HCT116 (cell line): ENCODE measurements around the gene ST3GAL3. TPM values are rescaled to one million over a fixed set of nuclear protein-coding genes. Genes with fewer than 3 reads are reported as not detected.
A peak's percentile ranks its signal among the peaks of the same experiment; 100 is the strongest.

Experiments
- ATAC-seq: fragments of 200-7000 bp; cut with Tn5 transposase; 2 replicates; pipeline ENCODE4 v1.9.1; 2020; ENCODE audit warnings: mild to moderate bottlenecking, moderate library complexity
- BruUV-seq: library from RNA; stranded (reverse); fragments of 400-500 nt; replicated peaks from 2 replicates; lab custom pipeline; 2021; lab: Mats Ljungman, UMichigan
- CTCF ChIA-PET: fragments of 300-600 bp; sonication (Branson Sonifier 250); formaldehyde crosslinking; loops from one replicate; lab custom pipeline; 2021; ENCODE audit warnings: antibody characterized with exemption; lab: Charles Lee
- POLR2A ChIA-PET: fragments of 300-600, 350-600 bp; sonication (Branson Sonifier 250); formaldehyde crosslinking; loops from one replicate; lab custom pipeline; 2021; ENCODE audit warnings: antibody characterized with exemption; lab: Charles Lee
- RAD21 ChIA-PET, 2 experiments: fragments of 300-600 bp; sonication (Branson Sonifier 250); formaldehyde crosslinking; loops; one replicate each; lab custom pipeline; 2023; ENCODE audit warnings: low total read pairs in 2 of 2; ENCODE audit not compliant: uncharacterized antibody in 2 of 2, unreplicated experiment in 2 of 2, low non-redundant PET in 1 of 2; lab: Charles Lee
- DNase-seq: peaks from one replicate; pipeline ENCODE4 v3.0.0-alpha.2; 2010; ENCODE audit warnings: low read depth, low spot score
- H2AFZ ChIP-seq: fragments of 200-600 bp; shearing (Covaris generic), sonication (generic); 2 replicates; pipeline ENCODE4 v1.6.1; 2017; ENCODE audit warnings: low read depth, mixed run types, mixed read lengths, antibody characterized with exemption, low read length; ENCODE audit not compliant: poor library complexity, severe bottlenecking
- H3K27ac ChIP-seq: 2 replicates; pipeline ENCODE4 v1.5.1; 2012; ENCODE audit warnings: low read depth, low read length
- H3K27me3 ChIP-seq: fragments of 200-600 bp; sonication (generic); 2 replicates; pipeline ENCODE4 v1.6.1; 2016; ENCODE audit warnings: mixed run types, low read length, mixed read lengths; ENCODE audit not compliant: insufficient read depth
- H3K36me3 ChIP-seq, 2 experiments: fragments of 200-500 bp in 1 of 2; fragments of 200-600 bp in 1 of 2; sonication (Bioruptor generic) in 1 of 2; sonication (generic) in 1 of 2; 2 replicates each; pipeline versions ENCODE4 v1.5.1 to v1.6.1; 2014 to 2016; ENCODE audit warnings: low read length in 2 of 2, inconsistent platforms in 1 of 2, mixed read lengths in 1 of 2, mixed run types in 1 of 2; ENCODE audit not compliant: insufficient read depth in 2 of 2, control insufficient read depth in 1 of 2
- H3K4me1 ChIP-seq, 2 experiments: fragments of 200-600 bp in 1 of 2; sonication (generic) in 1 of 2; 2 replicates each; pipeline versions ENCODE4 v1.5.1 to v1.6.1; 2012 to 2017; ENCODE audit warnings: low read length in 2 of 2, inconsistent platforms in 1 of 2, mild to moderate bottlenecking in 1 of 2, mixed read lengths in 1 of 2, mixed run types in 1 of 2, moderate library complexity in 1 of 2; ENCODE audit not compliant: insufficient read depth in 2 of 2, control insufficient read depth in 1 of 2
- H3K4me2 ChIP-seq: fragments of 200-600 bp; sonication (generic); 2 replicates; pipeline ENCODE4 v1.6.1; 2017; ENCODE audit warnings: mixed run types, low read length, mixed read lengths
- H3K4me3 ChIP-seq, 2 experiments: fragments of 200-600 bp in 1 of 2; sonication (generic) in 1 of 2; replicated peaks in 1 of 2; 2 replicates each; pipeline ENCODE4 v1.5.1; 2011 to 2016; ENCODE audit warnings: low read length in 2 of 2, control low read depth in 1 of 2, low read depth in 1 of 2, mild to moderate bottlenecking in 1 of 2, mixed read lengths in 1 of 2, mixed run types in 1 of 2
- H3K79me2 ChIP-seq: fragments of 200-600 bp; sonication (generic); 2 replicates; pipeline ENCODE4 v1.6.1; 2017; ENCODE audit warnings: mild to moderate bottlenecking, mixed run types, low read length, moderate library complexity, mixed read lengths; ENCODE audit not compliant: insufficient read depth
- H3K9ac ChIP-seq: fragments of 200-600 bp; sonication (generic); 2 replicates; pipeline ENCODE4 v1.6.1; 2016; ENCODE audit warnings: low read length, mixed read lengths
- H3K9me2 ChIP-seq: fragments of 200-600 bp; sonication (generic), shearing (Covaris generic); 2 replicates; pipeline ENCODE4 v1.6.1; 2017; ENCODE audit warnings: mixed run types, mild to moderate bottlenecking, moderate library complexity; ENCODE audit not compliant: insufficient read depth
- H3K9me3 ChIP-seq, 2 experiments: fragments of 200-500 bp in 1 of 2; fragments of 200-600 bp in 1 of 2; sonication (Bioruptor generic) in 1 of 2; sonication (generic) in 1 of 2; 2 replicates each; pipeline ENCODE4 v1.6.1; 2014 to 2017; ENCODE audit warnings: low read length in 2 of 2, mixed read lengths in 2 of 2, inconsistent platforms in 1 of 2, low read depth in 1 of 2, mild to moderate bottlenecking in 1 of 2, mixed run types in 1 of 2, moderate library complexity in 1 of 2; ENCODE audit not compliant: control insufficient read depth in 1 of 2, insufficient read depth in 1 of 2
- H4K20me1 ChIP-seq: fragments of 200-600 bp; sonication (generic), shearing (Covaris generic); 2 replicates; pipeline ENCODE4 v1.6.1; 2017; ENCODE audit warnings: mixed run types, mild to moderate bottlenecking, moderate library complexity; ENCODE audit not compliant: insufficient read depth
- EZH2 ChIP-seq: fragments of 200-600 bp; sonication (generic); IDR thresholded peaks from 2 replicates; pipeline ENCODE4 v1.6.1; 2017; ENCODE audit warnings: antibody characterized with exemption, mixed run types
- SP1 ChIP-seq: IDR thresholded peaks from 2 replicates; pipeline ENCODE4 v1.6.1; 2012; ENCODE audit warnings: low read depth
- SRF ChIP-seq: IDR thresholded peaks from 2 replicates; pipeline ENCODE4 v1.6.1; 2012; ENCODE audit warnings: low read depth
- TCF7L2 ChIP-seq: IDR thresholded peaks from 2 replicates; pipeline ENCODE4 v1.7.0; 2011; ENCODE audit warnings: borderline replicate concordance, inconsistent platforms; ENCODE audit not compliant: insufficient read depth, insufficient read length; ENCODE audit errors: extremely low read depth
- intact Hi-C: fragments of 100-400 bp; cut with micrococcal nuclease; formaldehyde crosslinking; loops from 2 replicates; pipeline ENCODE4 v1.10.0; 2022
- total RNA-seq: library from RNA; stranded (reverse); gene quantifications from one replicate; pipeline ENCODE4 v1.2.1, GENCODE V29; 2021; ENCODE audit not compliant: unreplicated experiment
- TF ChIP-seq, protein P1 (sequence below), 3 experiments: fragments of 200-600 bp in 1 of 3; sonication (generic) in 1 of 3; IDR thresholded peaks in 2 of 3; conservative IDR thresholded peaks in 1 of 3; 2 replicates each; pipeline ENCODE4 v1.5.1; 2012 to 2017; ENCODE audit warnings: low read depth in 2 of 3, low read length in 2 of 3, antibody characterized with exemption in 1 of 3, borderline replicate concordance in 1 of 3, control low read depth in 1 of 3, mild to moderate bottlenecking in 1 of 3, mixed read lengths in 1 of 3, mixed run types in 1 of 3, moderate library complexity in 1 of 3; ENCODE audit not compliant: insufficient read depth in 1 of 3

The ST3GAL3 gene
- total RNA-seq, 1 experiment from 2014 or later = 7.2 TPM

DNA sequence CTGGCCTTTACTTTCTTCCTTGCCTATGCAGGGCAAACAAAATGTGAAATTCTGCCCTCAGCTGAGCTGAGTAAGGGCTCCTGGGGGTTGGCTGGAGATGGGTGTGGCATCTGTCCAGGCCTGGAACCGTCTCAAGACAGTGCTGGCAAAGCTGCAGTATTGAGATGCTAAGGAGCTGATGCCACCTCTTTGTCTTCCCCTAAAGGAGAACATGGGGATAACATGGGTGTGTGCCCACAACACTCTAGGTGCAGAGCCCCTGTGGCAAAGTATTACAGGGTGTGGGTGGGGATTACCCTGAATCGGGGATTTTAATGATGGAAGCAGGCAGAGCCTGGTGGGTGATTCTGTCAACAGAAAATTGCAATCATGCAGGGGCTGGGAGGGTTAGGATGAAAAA is 2.5 kb upstream of the ST3GAL3 start:
- Histone ChIP-seq H3K79me2 (no peaks in the 10 kb centered on the region; the same call in 1 of the 2 replicates), H3K9me3 (no peaks in the 10 kb centered on the region), H3K36me3 (peaks cover 30 to 32% of the 10 kb centered on the region in 2 experiments)
- no peak for ATAC-seq
- TF ChIP-seq, protein P1, sequence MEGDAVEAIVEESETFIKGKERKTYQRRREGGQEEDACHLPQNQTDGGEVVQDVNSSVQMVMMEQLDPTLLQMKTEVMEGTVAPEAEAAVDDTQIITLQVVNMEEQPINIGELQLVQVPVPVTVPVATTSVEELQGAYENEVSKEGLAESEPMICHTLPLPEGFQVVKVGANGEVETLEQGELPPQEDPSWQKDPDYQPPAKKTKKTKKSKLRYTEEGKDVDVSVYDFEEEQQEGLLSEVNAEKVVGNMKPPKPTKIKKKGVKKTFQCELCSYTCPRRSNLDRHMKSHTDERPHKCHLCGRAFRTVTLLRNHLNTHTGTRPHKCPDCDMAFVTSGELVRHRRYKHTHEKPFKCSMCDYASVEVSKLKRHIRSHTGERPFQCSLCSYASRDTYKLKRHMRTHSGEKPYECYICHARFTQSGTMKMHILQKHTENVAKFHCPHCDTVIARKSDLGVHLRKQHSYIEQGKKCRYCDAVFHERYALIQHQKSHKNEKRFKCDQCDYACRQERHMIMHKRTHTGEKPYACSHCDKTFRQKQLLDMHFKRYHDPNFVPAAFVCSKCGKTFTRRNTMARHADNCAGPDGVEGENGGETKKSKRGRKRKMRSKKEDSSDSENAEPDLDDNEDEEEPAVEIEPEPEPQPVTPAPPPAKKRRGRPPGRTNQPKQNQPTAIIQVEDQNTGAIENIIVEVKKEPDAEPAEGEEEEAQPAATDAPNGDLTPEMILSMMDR (IDR thresholded peaks at IDR 0.05 in 2 of 3, conservative IDR thresholded peaks at IDR 0.05 in 1 of 3; ENCODE audit: borderline replicate concordance in 1 of 3, insufficient read depth in 1 of 3, low read depth in 2 of 3, low read length in 2 of 3) = peak in 2 of 3 experiments; percentile 25 to 47; a peak in 3 of 6 replicates
- no peak for TF ChIP-seq EZH2
- TF ChIP-seq SRF = no peak
- TF ChIP-seq, all 23 proteins: peak for 1
- POLR2A ChIA-PET = no interaction called here
- H3K27me3 ChIP-seq = no peaks in the 10 kb centered on the region
- no peak overlapping the region for H3K4me2 ChIP-seq
- intact Hi-C loops = no loop called here
- peaks cover 4 to 27% of the 10 kb centered on the region in 2 experiments; a peak in 3 of 4 replicates for H3K4me1 ChIP-seq
- H2AFZ ChIP-seq = no peak overlapping the region
- DNase-seq = no peak
- no TSS peak for BruUV-seq
- RAD21 ChIA-PET = no interaction called here
- no peak overlapping the region for H3K27ac ChIP-seq
- no peak overlapping the region for H3K9ac ChIP-seq
- H3K4me3 ChIP-seq = no peak overlapping the region
- no peaks in the 10 kb centered on the region for H3K9me2 ChIP-seq
- no peaks in the 10 kb centered on the region for H4K20me1 ChIP-seq
- CTCF ChIA-PET = interaction anchor here (1.2 to 1.9 kb wide), 2 partner anchors 58 to 230 kb away, joined by 4 to 7 read pairs; no protein-coding TSS in a partner anchor

DNA sequence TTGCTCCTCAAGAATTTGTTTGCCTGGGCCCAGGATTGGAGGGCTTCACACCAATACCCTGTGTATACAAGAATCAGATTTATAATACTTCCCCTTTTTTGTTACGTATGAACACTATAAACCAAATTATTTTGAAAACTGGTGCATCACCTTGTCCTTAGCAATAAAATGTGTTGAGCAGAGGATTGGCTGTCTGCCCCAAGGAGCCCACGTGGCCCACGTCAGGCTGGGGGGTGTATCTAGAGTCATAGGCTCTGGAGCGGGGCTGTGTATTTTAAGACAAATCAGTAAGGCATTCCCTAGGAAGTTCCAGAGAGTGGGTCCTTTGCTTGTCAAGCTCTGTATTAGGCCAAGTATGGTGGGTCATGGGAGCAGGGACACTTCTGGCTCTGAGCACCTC is 2.0 kb upstream of the ST3GAL3 start:
- ChIA-PET POLR2A (no interaction called here), RAD21 (no interaction called here)
- no peak overlapping the region for H2AFZ ChIP-seq
- H3K4me2 ChIP-seq = no peak overlapping the region
- intact Hi-C loops = no loop called here
- no peak for ATAC-seq
- H3K79me2 ChIP-seq = no peaks in the 10 kb centered on the region; the same call in 1 of the 2 replicates
- no peaks in the 10 kb centered on the region for H3K9me3 ChIP-seq
- H4K20me1 ChIP-seq = no peaks in the 10 kb centered on the region
- peaks cover 25 to 27% of the 10 kb centered on the region in 2 experiments for H3K36me3 ChIP-seq
- no TSS peak for BruUV-seq
- H3K9ac ChIP-seq = no peak overlapping the region
- TF ChIP-seq TCF7L2 (no peak), SP1 (no peak)
- TF ChIP-seq, all 23 proteins: peak for 0
- Histone ChIP-seq H3K4me1 (peaks cover 4 to 27% of the 10 kb centered on the region in 2 experiments; a peak in 3 of 4 replicates), H3K27ac (no peak overlapping the region), H3K4me3 (no peak overlapping the region), H3K9me2 (no peaks in the 10 kb centered on the region), H3K27me3 (no peaks in the 10 kb centered on the region)
- DNase-seq = no peak
- CTCF ChIA-PET = interaction anchor here (1.2 kb wide), 1 partner anchor 58 kb away, joined by 4 read pairs; no protein-coding TSS in a partner anchor
